HUES64 (cell line): ENCODE results near the gene ITGBL1.

Source experiments
- H3K27ac ChIP-seq: 2 replicates; pipeline ENCODE4 v1.7.0; 2013; ENCODE audit warnings: low read depth, low read length, inconsistent platforms
- H3K27me3 ChIP-seq: 2 replicates; pipeline ENCODE4 v1.6.1; 2013; ENCODE audit warnings: mild to moderate bottlenecking, low read length; ENCODE audit not compliant: insufficient read depth
- H3K36me3 ChIP-seq: 2 replicates; pipeline ENCODE4 v1.6.1; 2013; ENCODE audit warnings: mild to moderate bottlenecking, low read length; ENCODE audit not compliant: insufficient read depth
- H3K4me1 ChIP-seq: 2 replicates; pipeline ENCODE4 v1.6.1; 2013; ENCODE audit warnings: mild to moderate bottlenecking, low read length, moderate library complexity; ENCODE audit not compliant: insufficient read depth
- H3K4me3 ChIP-seq: 2 replicates; pipeline ENCODE4 v1.5.1; 2013; ENCODE audit warnings: mild to moderate bottlenecking, low read length, moderate library complexity
- H3K9ac ChIP-seq: 2 replicates; pipeline ENCODE4 v1.6.1; 2013; ENCODE audit warnings: mild to moderate bottlenecking, low read depth, low read length
- H3K9me3 ChIP-seq: 2 replicates; pipeline ENCODE4 v1.6.1; 2013; ENCODE audit warnings: low read depth, low read length; ENCODE audit not compliant: insufficient read depth
- WGBS: fragments of 150-250, 120-280 bp; methylation state at CpG from one replicate; pipeline ENCODE4 v1.1.7; 2013; ENCODE audit warnings: missing lambda C conversion rate; 5-methylcytosine and 5-hydroxymethylcytosine counted together

Gene ITGBL1

GRCh38 chr13:101454767-101455166, 2.3 kb downstream of the ITGBL1 start:
- Histone ChIP-seq H3K4me3 (no peak overlapping the region), H3K4me1 (peaks cover 19% of the 10 kb centered on the region), H3K27me3 (no peaks in the 10 kb centered on the region), H3K9ac (no peak overlapping the region), H3K27ac (no peak overlapping the region), H3K36me3 (no peaks in the 10 kb centered on the region), H3K9me3 (no peaks in the 10 kb centered on the region)
- 75% methylated on average over 2 of the region's 2 CpGs for WGBS

DNA sequence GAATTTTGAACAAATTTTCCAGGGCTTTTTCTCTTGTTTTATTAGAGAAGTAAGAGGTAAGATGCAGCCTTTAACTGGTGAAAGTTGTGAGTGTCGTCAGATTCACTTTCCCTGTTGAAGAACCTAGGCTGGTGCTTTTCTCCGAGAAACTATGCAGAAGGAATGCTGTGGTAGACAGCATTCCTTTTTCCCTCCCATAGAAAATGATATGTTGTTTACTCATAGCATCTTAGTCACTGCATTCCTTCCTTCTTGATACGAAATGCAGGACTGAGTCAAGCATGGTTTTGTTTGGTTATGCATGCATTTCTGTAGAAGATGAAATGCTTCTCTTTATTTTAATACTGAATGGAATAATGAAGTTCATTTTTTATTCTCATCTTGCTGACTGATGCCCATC, 3.4 kb downstream of the ITGBL1 start:
- no peaks in the 10 kb centered on the region for H3K27me3 ChIP-seq
- H3K9ac ChIP-seq: no peak overlapping the region
- no peaks in the 10 kb centered on the region for H3K36me3 ChIP-seq
- H3K27ac ChIP-seq: no peak overlapping the region
- no peaks in the 10 kb centered on the region for H3K9me3 ChIP-seq
- 49% methylated on average over 2 of the region's 3 CpGs for WGBS
- no peak overlapping the region for H3K4me3 ChIP-seq
- peaks cover 8% of the 10 kb centered on the region for H3K4me1 ChIP-seq

DNA sequence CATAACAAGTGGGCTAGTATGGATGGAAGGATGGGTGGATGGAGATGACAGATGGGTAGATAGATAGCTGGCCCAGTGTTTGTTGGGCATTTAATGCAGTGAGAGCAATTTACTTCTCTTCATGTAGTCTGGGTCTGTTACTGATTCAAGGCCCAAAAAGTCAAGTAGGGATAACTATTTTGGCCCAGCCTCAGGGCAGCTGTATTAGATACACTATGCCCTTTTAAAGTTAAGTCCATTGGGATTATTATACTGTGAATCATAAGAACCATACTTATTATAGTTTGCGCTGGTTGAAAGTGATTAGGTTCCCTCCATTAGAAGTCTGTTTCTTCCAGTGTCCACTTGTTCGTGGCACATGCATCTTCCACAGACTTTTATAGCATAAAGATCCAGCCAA, 4.7 kb downstream of the ITGBL1 start:
- Histone ChIP-seq H3K36me3 (no peaks in the 10 kb centered on the region), H3K9me3 (no peaks in the 10 kb centered on the region), H3K27ac (no peak overlapping the region), H3K27me3 (no peaks in the 10 kb centered on the region), H3K4me3 (no peak overlapping the region), H3K9ac (no peak overlapping the region), H3K4me1 (peaks cover 8% of the 10 kb centered on the region; the same call in 1 of the 2 replicates)
- WGBS: 80% methylated on average over 1 of the region's 2 CpGs

- WGBS: 87% methylated on average over 3 of the region's 3 CpGs
- no peak overlapping the region for H3K4me3 ChIP-seq
Observed at GRCh38 chr13:101465877-101466276, 13.4 kb downstream of the ITGBL1 start.

DNA sequence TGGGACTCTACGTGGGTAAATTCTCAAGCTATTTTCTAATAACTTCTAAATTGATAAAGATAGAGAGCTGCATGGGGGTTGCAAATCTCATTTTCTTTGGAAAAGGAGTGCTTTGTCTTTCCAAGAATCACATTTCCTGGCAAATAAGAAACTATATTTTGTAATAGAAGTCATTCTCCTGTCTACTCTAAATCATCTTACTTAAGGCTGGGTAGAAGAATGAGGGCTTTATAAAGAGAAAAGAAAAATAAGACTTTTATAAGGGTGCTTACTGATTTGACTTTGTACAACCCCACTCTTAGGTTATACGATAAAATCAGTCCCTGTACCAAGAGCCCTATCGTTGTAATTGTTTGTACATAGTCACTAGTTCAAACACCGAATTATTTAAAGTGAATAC, 14.9 kb downstream of the ITGBL1 start:
- Histone ChIP-seq H3K27me3 (no peaks in the 10 kb centered on the region), H3K4me3 (no peak overlapping the region), H3K4me1 (peaks cover 3% of the 10 kb centered on the region; the same call in 1 of the 2 replicates), H3K27ac (no peak overlapping the region), H3K9ac (no peak overlapping the region), H3K36me3 (no peaks in the 10 kb centered on the region), H3K9me3 (no peaks in the 10 kb centered on the region)
- 100% methylated on average over 2 of the region's 4 CpGs for WGBS

More at GRCh38 chr13:101465877-101466276, 13.4 kb downstream of the ITGBL1 start:
- Histone ChIP-seq H3K9ac (no peak overlapping the region), H3K9me3 (no peaks in the 10 kb centered on the region), H3K36me3 (no peaks in the 10 kb centered on the region), H3K27me3 (no peaks in the 10 kb centered on the region), H3K27ac (no peak overlapping the region), H3K4me1 (no peaks in the 10 kb centered on the region)

DNA sequence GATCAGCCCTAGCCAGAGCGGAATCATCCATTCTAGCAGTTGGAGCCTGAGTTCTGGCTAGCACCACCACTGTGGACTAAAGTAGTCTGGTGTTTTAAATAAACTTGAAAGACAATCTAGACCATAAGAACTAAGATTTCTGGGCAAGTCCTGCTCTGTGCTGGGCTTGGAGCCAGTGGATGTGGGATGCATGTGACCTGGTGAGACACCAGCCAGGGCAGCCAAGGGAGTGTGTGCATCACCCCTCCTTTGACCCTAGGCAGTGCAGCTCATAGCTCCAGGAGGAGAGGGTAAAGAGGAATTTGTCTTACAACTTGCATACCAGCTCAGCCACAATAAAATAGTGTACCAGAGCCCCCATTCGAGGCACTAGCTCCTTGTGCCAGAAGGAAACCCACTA, 21.0 kb downstream of the ITGBL1 start:
- Histone ChIP-seq H3K27me3 (no peaks in the 10 kb centered on the region), H3K27ac (no peak overlapping the region), H3K36me3 (no peaks in the 10 kb centered on the region), H3K9me3 (no peaks in the 10 kb centered on the region), H3K4me1 (peaks cover 8% of the 10 kb centered on the region), H3K4me3 (no peak overlapping the region), H3K9ac (no peak overlapping the region)
- WGBS: 98% methylated on average over 2 of the region's 2 CpGs

GRCh38 chr13:101474419-101474957, 22.0 kb downstream of the ITGBL1 start:
- no peaks in the 10 kb centered on the region for H3K27me3 ChIP-seq
- WGBS: 73% methylated on average over 2 of the region's 2 CpGs
- no peak overlapping the region for H3K27ac ChIP-seq

GRCh38 chr13:101475536-101475935, 23.1 kb downstream of the ITGBL1 start:
- Histone ChIP-seq H3K27me3 (no peaks in the 10 kb centered on the region), H3K4me3 (no peak overlapping the region), H3K9ac (no peak overlapping the region), H3K4me1 (peaks cover 8% of the 10 kb centered on the region), H3K27ac (no peak overlapping the region), H3K36me3 (no peaks in the 10 kb centered on the region), H3K9me3 (no peaks in the 10 kb centered on the region)

More at GRCh38 chr13:101474419-101474957, 22.0 kb downstream of the ITGBL1 start:
- Histone ChIP-seq H3K36me3 (no peaks in the 10 kb centered on the region), H3K4me3 (no peak overlapping the region), H3K4me1 (peaks cover 8% of the 10 kb centered on the region), H3K9ac (no peak overlapping the region), H3K9me3 (no peaks in the 10 kb centered on the region)

GRCh38 chr13:101481421-101481820, 28.9 kb downstream of the ITGBL1 start:
- WGBS: 100% methylated on average over 1 of the region's 1 CpG

DNA sequence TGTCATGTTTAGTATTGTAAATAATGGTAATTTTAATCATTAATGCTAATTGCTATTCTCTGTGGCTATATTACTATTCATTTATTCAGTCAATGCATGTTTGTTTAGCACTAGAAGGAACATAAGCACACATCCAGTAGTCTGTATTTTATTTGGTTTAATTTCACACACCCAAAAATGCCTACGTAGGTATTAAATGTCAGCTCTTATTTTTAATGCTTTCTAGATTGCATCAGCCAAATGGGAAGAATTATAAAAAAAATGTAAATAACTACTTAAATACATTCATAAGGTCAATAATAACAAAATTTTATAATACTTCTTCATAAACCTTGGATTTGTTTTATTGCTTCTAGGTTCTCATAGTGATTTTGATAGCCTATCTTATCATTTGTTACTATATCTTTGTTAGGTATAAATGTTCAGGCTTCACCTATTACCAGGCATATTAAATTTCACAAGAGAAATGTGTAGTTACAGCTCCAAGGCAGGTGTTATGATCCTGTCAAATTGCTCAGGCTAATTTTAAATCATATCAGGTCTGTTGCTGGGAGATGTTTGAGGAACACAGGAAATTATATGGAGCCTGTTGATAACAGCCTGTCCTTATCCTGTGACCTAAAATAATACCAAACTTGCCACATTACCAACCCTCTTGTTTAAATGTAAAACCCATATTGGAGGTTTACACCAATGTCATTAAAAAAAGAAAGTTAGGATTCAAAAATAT, 34.4 kb downstream of the ITGBL1 start:
- no peak overlapping the region for H3K9ac ChIP-seq
- H3K36me3 ChIP-seq: no peaks in the 10 kb centered on the region
- H3K27ac ChIP-seq: no peak overlapping the region
- H3K27me3 ChIP-seq: no peaks in the 10 kb centered on the region
- H3K4me1 ChIP-seq: no peaks in the 10 kb centered on the region
- no peak overlapping the region for H3K4me3 ChIP-seq
- no CpG with 5 or more reads among the region's 1 CpG for WGBS
- no peaks in the 10 kb centered on the region for H3K9me3 ChIP-seq

More at GRCh38 chr13:101481421-101481820, 28.9 kb downstream of the ITGBL1 start:
- Histone ChIP-seq H3K27me3 (no peaks in the 10 kb centered on the region), H3K9ac (no peak overlapping the region), H3K4me3 (no peak overlapping the region), H3K4me1 (no peaks in the 10 kb centered on the region), H3K27ac (no peak overlapping the region), H3K36me3 (no peaks in the 10 kb centered on the region), H3K9me3 (no peaks in the 10 kb centered on the region)

DNA sequence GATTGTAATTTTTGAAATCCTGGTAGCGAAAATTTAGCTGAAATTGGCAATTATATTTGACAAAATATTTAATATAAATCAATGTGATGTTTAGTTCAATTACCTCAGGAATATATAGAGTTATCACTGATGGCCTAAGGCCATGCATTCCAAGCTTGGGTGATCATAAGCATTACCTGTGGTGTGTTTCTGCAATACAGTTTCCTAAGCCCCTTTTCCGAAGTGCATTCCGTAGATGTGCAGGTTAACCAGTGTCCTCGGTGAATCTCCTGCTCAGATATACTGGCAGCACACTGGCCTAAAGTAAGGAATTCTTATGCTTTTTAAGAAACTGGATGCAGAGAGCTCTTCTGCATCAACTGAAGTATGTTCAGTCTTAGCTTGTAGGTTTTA, 35.0 kb downstream of the ITGBL1 start:
- H3K9ac ChIP-seq: no peak overlapping the region
- H3K4me3 ChIP-seq: no peak overlapping the region
- no peaks in the 10 kb centered on the region for H3K27me3 ChIP-seq
- no peaks in the 10 kb centered on the region for H3K36me3 ChIP-seq
- no peaks in the 10 kb centered on the region for H3K9me3 ChIP-seq
- H3K27ac ChIP-seq: no peak overlapping the region
- WGBS: 92% methylated on average over 3 of the region's 4 CpGs
- H3K4me1 ChIP-seq: no peaks in the 10 kb centered on the region
